Testis (tissue), 3 donors: Measurements from ENCODE around the gene TACC3. TPM values are rescaled to one million over a fixed set of nuclear protein-coding genes. Genes with fewer than 3 reads are reported as not detected.

ENCODE experiments used
- DNase-seq: peaks from one replicate; pipeline ENCODE4 v3.0.0-alpha.2; 2019
- H3K27ac ChIP-seq, 2 donors: fragments of 200-600 bp; sonication (generic); one replicate each; pipeline ENCODE4 v1.5.1; 2019
- H3K27me3 ChIP-seq: fragments of 200-600 bp; sonication (generic); one replicate; pipeline ENCODE4 v1.5.1; 2019
- H3K36me3 ChIP-seq: fragments of 200-600 bp; sonication (generic); one replicate; pipeline ENCODE4 v1.5.1; 2017; ENCODE audit warnings: low read depth; ENCODE audit errors: missing control alignments
- H3K4me1 ChIP-seq: fragments of 200-600 bp; sonication (generic); one replicate; pipeline ENCODE4 v1.5.1; 2019
- H3K4me3 ChIP-seq, 2 donors: fragments of 200-600 bp; sonication (generic); one replicate each; pipeline ENCODE4 v1.5.1; 2017 to 2019
- H3K9me3 ChIP-seq: fragments of 200-600 bp; sonication (generic); one replicate; pipeline ENCODE4 v1.5.1; 2017
- CTCF ChIP-seq, 3 experiments: fragments of 450-650 bp in 2 of 3; fragments of 200-600 bp in 1 of 3; sonication (generic) in 1 of 3; IDR thresholded peaks; one replicate each; pipeline ENCODE4 v1.5.1; 2016 to 2019; ENCODE audit warnings: antibody characterized with exemption in 3 of 3, mild to moderate bottlenecking in 2 of 3, moderate library complexity in 1 of 3
- POLR2A ChIP-seq: fragments of 450-650 bp; IDR thresholded peaks from one replicate; pipeline ENCODE4 v1.6.1; 2017; ENCODE audit warnings: antibody characterized with exemption, mild to moderate bottlenecking, moderate library complexity
- WGBS, 2 donors: methylation state at CpG; one replicate each; pipeline ENCODE4 v1.1.5; 2018; 5-methylcytosine and 5-hydroxymethylcytosine counted together
- intact Hi-C: fragments of 100-400 bp; cut with DNase I; formaldehyde crosslinking; loops from one replicate; pipeline ENCODE4 v1.15.1; 2023; ENCODE audit warnings: low total_unique reads
- polyA plus RNA-seq: library from polyadenylated mRNA; stranded (reverse); fragments of 350-450 nt; fragmentation: Illumina TruSeq; extraction: RNeasy Lipid Tissue Mini Kit (QIAGEN cat#74804); gene quantifications from one replicate; pipeline ENCODE4 v1.2.3, GENCODE V29; 2014; ENCODE audit warnings: low read depth, low replicate concordance; ENCODE audit not compliant: insufficient read depth
- total RNA-seq, 2 donors: library from RNA; depleted of rRNA; stranded (reverse); fragments of >200 nt; gene quantifications; one replicate each; pipeline ENCODE4 v1.2.3, GENCODE V29; 2016

Gene TACC3
- total and polyA plus RNA-seq, 3 donors from 2014 or later = 82.9 to 158 (median 112) TPM

- TF ChIP-seq CTCF (IDR thresholded peaks at IDR 0.05) (no peak), POLR2A (no peak)
- intact Hi-C loops = no loop called here
- no peak overlapping the region for H3K4me3 ChIP-seq
- no peaks in the 10 kb centered on the region for H3K36me3 ChIP-seq
- no peak overlapping the region for H3K27ac ChIP-seq
- WGBS, 2 donors = 73 to 82% methylated on average over 15 to 32 of the region's 33 CpGs
- DNase-seq = peak; percentile 43
- H3K4me1 ChIP-seq = no peaks in the 10 kb centered on the region
- H3K9me3 ChIP-seq = no peaks in the 10 kb centered on the region
- H3K27me3 ChIP-seq = no peaks in the 10 kb centered on the region
Observed at GRCh38 chr4:1746919-1747602, 25.7 kb downstream of the TACC3 start.

GRCh38 chr4:1747603-1747967, 26.3 kb downstream of the TACC3 start:
- no peaks in the 10 kb centered on the region for H3K9me3 ChIP-seq
- H3K4me1 ChIP-seq = no peaks in the 10 kb centered on the region
- no peaks in the 10 kb centered on the region for H3K36me3 ChIP-seq
- intact Hi-C loops = no loop called here
- no peak for DNase-seq
- WGBS, 2 donors = 92% methylated on average over 16 of the region's 16 CpGs; no CpG with 5 or more reads in 1 of the 2 donors
- H3K27ac ChIP-seq = no peak overlapping the region
- no peak overlapping the region for H3K4me3 ChIP-seq
- no peaks in the 10 kb centered on the region for H3K27me3 ChIP-seq
- TF ChIP-seq POLR2A (no peak), CTCF (IDR thresholded peaks at IDR 0.05) (no peak)

- Histone ChIP-seq H3K27ac (no peak overlapping the region), H3K9me3 (no peaks in the 10 kb centered on the region), H3K36me3 (no peaks in the 10 kb centered on the region), H3K27me3 (no peaks in the 10 kb centered on the region), H3K4me3 (no peak overlapping the region), H3K4me1 (no peaks in the 10 kb centered on the region)
- no peak for TF ChIP-seq POLR2A
- TF ChIP-seq CTCF (IDR thresholded peaks at IDR 0.05) = peak; percentile 52 to 81 (median 52)
- intact Hi-C loops = no loop called here
- peak; percentile 78 for DNase-seq
- WGBS, 2 donors = 22 to 54% methylated on average over 12 to 28 of the region's 29 CpGs
Observed at GRCh38 chr4:1748465-1748995, 27.2 kb downstream of the TACC3 start.

GRCh38 chr4:1749370-1749769, 28.0 kb downstream of the TACC3 start:
- intact Hi-C loops = no loop called here
- Histone ChIP-seq H3K4me3 (no peak overlapping the region), H3K9me3 (no peaks in the 10 kb centered on the region), H3K36me3 (no peaks in the 10 kb centered on the region), H3K4me1 (no peaks in the 10 kb centered on the region), H3K27me3 (no peaks in the 10 kb centered on the region), H3K27ac (no peak overlapping the region)
- TF ChIP-seq POLR2A (no peak), CTCF (IDR thresholded peaks at IDR 0.05) (no peak)
- WGBS, 2 donors = 83% methylated on average over 2 of the region's 3 CpGs; no CpG with 5 or more reads in 1 of the 2 donors
- no peak for DNase-seq

- DNase-seq = no peak
- 72 to 80% methylated on average over 11 to 14 of the region's 14 CpGs for WGBS, 2 donors
- intact Hi-C loops = loop anchor here (10.0 kb wide), 1 partner anchor 155 kb away; no protein-coding TSS in a partner anchor
- no peak for TF ChIP-seq POLR2A
- TF ChIP-seq CTCF (IDR thresholded peaks at IDR 0.05) = no peak
- H3K4me3 ChIP-seq = no peak overlapping the region
- H3K36me3 ChIP-seq = no peaks in the 10 kb centered on the region
- no peaks in the 10 kb centered on the region for H3K4me1 ChIP-seq
- H3K27ac ChIP-seq = no peak overlapping the region
- H3K27me3 ChIP-seq = no peaks in the 10 kb centered on the region
- no peaks in the 10 kb centered on the region for H3K9me3 ChIP-seq
Observed at GRCh38 chr4:1749826-1750225, 28.5 kb downstream of the TACC3 start.
